GM21529 (cell line): Measurements from ENCODE around the gene MIGA1.
"Not testable (repeated sequence)": the region's sequence is repeated elsewhere in the genome, so short reads cannot be mapped to it uniquely, and the experiment has no call there.

ENCODE experiments used
- ATAC-seq: cut with Tn5 transposase; IDR thresholded peaks from one replicate; pipeline ENCODE4 v1.9.1; 2021; ENCODE audit not compliant: unreplicated experiment

Gene MIGA1

GRCh38 chr1:77796695-77797405, 17.4 kb downstream of the MIGA1 start:
- no peak for ATAC-seq

DNA sequence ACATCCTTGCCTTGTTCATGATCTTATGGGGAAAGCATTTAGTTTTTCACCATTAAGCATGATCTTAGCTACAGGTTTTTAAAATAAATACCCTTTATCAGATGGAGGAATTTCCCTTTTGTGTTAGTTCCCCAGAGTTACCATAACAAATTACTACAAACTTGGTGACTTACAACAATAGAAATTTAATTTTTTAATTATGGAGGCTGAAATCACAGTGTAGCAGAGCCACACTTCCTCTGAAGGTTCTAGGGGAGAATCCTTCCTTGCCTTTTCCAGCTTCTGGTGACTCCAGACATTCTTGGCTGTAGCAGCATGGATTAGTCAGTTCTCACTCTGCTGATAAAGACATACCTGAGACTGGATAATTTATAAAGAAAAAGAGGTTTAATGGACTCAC, 18.5 kb downstream of the MIGA1 start:
- ATAC-seq, result no peak

GRCh38 chr1:77802026-77802425, 22.6 kb downstream of the MIGA1 start:
- ATAC-seq, result no peak

DNA sequence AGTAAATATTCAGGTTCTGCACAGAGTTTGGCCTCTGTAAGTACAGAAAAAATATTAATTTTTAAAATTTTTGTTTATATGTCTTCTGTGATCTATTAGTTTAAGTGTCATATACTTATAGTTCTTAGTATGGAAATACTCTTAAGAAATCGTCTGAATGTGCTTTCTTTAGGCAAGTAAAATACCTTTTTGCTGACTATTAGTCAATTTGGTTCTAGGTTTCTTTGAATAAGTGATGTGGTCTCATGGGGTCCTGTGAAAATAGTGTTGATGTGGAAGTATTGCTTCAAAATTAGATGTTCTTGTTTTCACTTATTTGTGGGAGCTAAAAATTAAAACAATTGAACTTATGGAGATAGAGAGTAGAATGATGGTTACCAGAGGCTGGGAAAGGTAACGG, 23.9 kb downstream of the MIGA1 start:
- no peak for ATAC-seq

DNA sequence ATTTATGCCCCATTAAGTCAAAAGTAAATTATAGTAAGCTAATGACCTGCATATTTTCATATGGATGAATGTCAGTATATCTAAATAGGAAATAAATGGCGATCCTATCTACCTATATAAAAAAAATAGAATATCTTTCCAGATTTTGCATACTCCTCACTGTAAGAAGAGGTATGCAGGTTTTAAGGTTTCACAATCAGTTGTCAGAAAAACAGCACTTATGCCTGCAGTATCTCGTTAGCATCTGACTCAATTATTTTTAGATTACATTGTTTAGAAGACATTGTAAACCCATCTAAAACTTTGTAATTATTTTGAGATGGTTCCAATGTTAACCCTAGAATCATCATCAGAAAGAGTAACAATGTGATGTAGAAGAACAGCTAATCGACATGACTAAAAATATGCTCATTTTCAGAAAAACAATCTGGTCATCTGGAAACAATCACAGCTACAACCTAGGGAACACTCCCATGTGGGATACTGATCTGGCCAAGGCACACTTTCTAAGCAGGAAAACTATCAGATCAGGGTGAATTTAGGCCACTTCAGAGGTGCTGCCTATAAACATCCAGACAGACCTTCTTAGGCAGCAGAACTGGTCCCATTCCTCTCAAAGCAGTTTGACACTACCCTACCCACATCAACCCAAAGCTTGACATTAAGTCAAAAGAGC, 30.5 kb downstream of the MIGA1 start:
- ATAC-seq, result not testable (repeated sequence)

DNA sequence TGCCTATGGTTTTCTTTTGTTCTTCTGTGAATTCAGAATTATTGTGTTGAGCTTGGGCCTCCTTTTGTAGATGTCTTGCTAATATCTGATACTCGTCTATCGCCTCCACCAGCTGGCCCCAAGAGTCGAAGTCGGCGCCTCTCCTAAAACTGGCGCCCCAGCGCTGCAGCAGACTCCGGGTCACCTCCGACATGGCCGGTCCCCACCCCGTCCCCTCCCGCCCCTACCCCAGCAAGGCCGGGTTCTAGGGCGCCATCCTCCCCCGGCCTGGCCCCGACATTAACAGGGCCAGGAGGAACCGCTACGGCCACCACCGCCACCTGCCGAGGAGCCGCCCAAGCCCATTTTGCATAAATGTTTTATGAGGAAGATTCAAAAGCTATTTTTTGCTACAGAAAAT, 32.1 kb downstream of the MIGA1 start:
- ATAC-seq, result not testable (repeated sequence)

- ATAC-seq, result no peak
Measured at GRCh38 chr1:77817368-77818209, 38.1 kb downstream of the MIGA1 start.

- ATAC-seq, result no peak
Measured at GRCh38 chr1:77820121-77820520, 40.7 kb downstream of the MIGA1 start.

- no peak for ATAC-seq
Measured at GRCh38 chr1:77824079-77824478, 44.6 kb downstream of the MIGA1 start.

GRCh38 chr1:77824694-77825093, 45.2 kb downstream of the MIGA1 start:
- ATAC-seq, result no peak

DNA sequence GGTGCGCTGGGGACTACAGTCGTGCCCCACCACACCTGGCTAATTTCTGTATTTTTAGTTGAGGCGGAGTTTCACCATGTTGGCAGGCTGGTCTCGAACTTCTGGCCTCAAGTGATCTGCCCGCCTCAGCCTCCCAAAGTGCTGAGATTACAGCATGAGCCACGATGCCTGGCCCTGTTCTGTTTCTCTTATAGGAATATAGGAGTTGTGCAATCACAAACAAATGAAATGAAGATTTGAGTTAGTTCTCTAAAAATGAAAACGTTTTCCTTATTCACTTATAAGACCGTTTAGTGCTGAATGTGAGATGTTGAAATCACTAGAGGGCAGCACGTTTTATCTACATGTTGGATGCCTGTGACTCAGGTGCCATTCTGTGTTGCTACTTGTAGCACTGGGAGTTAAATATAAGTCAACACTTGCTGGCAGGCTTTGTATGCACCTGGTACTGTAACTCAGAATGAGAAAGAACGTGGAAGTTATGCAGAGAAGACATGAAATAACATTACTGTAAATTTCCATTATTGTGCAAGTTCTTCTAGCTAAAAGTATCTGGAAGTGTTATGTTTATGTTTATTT, 45.8 kb downstream of the MIGA1 start:
- ATAC-seq, result peak; percentile 79

- not testable (repeated sequence) for ATAC-seq
Measured at GRCh38 chr1:77826851-77827250, 47.4 kb downstream of the MIGA1 start.

DNA sequence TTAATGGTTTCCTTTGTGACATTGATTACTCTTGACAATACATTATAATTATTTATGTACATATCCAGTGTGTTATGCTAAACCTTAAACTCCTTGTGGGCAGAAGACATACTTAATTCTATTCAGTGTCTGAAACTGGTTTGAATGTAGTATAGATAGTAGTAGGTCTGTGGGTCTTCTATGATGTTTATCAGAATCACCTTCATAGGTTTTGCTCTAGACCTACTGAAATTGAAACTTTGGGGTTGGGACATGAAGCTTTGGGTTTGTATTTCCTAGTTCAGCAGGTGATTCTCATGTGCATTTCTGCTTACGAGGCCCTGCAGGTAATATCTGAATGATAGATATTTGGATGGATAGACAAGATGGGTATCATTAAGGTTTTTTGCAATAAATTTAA, 48.6 kb downstream of the MIGA1 start:
- no peak for ATAC-seq

- no peak for ATAC-seq
Measured at GRCh38 chr1:77829851-77830250, 50.4 kb downstream of the MIGA1 start.

GRCh38 chr1:77830946-77831345, 51.5 kb downstream of the MIGA1 start:
- no peak for ATAC-seq

GRCh38 chr1:77831566-77831965, 52.1 kb downstream of the MIGA1 start:
- no peak for ATAC-seq

DNA sequence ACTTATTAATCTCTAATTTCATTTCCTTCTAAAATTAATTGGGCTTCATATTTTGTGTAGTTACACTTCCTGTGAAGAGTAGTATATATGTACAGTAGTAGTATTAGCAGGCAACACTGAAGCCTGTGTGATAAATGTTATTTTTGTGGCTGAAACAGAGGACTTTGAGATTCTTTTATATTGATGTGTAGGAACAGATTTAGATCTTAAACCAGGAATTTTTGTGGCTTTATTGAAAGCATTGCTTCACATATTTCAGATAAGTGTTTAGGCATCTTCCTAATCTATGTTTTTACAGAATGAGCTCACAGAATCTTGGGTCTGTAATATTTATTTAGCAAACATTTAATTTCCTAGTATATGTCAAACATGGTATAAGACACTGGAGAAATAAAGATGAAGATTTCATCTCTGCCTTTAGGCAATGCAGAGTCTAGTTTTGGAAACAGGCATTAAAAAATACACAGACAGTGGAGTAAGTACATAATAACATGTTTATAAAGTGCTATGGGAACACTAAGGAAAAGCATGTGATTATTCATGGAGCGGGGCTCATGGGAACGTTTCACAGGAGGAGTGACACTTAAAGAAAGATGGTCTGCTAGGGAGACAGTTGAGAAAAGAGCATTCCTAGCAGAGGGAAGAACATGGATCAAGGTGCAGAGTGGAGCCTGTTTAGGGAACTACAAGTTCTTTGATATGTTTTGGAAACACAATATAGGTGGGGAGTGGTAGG, 52.7 kb downstream of the MIGA1 start:
- ATAC-seq, result no peak

DNA sequence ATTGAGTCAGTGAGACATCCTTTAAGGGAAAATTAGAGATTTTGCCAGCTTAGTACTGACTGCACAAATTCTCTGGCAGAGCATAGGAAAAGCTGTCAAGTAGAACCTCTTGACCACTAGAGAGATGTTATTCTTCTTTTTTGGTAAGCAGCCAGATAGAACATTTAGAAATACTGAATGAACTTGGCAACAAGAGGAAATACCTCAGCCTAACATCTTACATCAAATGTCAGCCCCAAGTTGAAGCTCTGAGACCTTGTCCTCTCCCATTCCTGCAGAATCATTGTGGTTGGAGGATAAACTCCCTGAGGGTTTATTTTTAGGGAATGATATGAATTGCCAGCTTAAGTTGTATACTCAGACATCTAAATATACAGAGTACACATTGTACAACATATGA, 53.5 kb downstream of the MIGA1 start:
- no peak for ATAC-seq

- ATAC-seq, result no peak
Measured at GRCh38 chr1:77833521-77834100, 54.2 kb downstream of the MIGA1 start.

DNA sequence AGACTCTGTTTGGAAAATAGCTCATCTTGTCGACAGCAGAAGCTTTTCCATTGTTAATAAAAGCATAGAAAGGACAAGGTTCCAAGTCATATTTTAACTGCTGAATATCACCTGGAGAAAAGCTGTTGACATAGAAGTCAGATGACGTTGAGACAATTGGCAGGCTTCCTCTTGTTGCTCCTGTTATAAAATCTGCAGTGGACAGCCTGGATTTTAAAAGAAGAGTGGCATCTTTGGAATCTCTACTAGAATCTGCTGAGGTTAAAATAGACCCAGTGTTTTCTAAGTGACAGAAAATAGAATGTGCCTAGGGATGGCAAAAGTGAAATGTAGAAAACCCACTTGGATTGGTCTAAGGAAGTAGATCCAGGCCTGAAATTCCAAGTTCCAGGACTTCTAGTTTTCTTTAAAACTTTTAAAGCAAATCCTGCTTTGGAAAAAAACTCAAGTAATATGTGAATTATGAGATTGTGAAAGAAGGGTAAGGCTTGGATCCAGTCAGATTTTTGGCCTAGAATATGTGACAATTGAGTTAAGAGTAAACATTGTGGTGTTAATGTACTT, 55.4 kb downstream of the MIGA1 start:
- no peak for ATAC-seq
